ENCODE measurements around the gene ZNF496.

Gene ZNF496

GRCh38 chr1:247298701-247299100 is 33.0 kb downstream of the ZNF496 start:
- no peak overlapping the region for H3K4me3 ChIP-seq (ENCODE audit: low read depth, low read length)
- no peaks in the 10 kb centered on the region for H3K9me3 ChIP-seq (ENCODE audit: control insufficient read depth, insufficient read depth, low read depth, low read length)
- no peak for TF ChIP-seq SP7 (tag by site-specific recombination; IDR thresholded peaks at IDR 0.05)
- no peak for TF ChIP-seq ZNF37A (tag by site-specific recombination; IDR thresholded peaks at IDR 0.05)
- TF ChIP-seq ZNF561 (tag by site-specific recombination; IDR thresholded peaks at IDR 0.05; ENCODE audit: borderline replicate concordance): no peak
- TF ChIP-seq MYNN (tag by site-specific recombination; IDR thresholded peaks at IDR 0.05; ENCODE audit: borderline replicate concordance): no peak
- TF ChIP-seq ZNF660 (tag by site-specific recombination; IDR thresholded peaks at IDR 0.05): no peak
- no peak for TF ChIP-seq ZNF654 (tag by site-specific recombination; IDR thresholded peaks at IDR 0.05; ENCODE audit: low read depth)
- H3K4me1 ChIP-seq (ENCODE audit: control insufficient read depth, insufficient read depth, low read length): no peaks in the 10 kb centered on the region
- no peak overlapping the region for H3K27ac ChIP-seq (ENCODE audit: extremely low read depth, low read depth, low read length)
- POLR2A ChIA-PET: no interaction called here
- peaks cover 0 to 45% of the 10 kb centered on the region in 2 experiments; a peak in 1 of 3 replicates for H3K36me3 ChIP-seq (ENCODE audit: control insufficient read depth in 2 of 2, insufficient read depth in 1 of 2, low read length in 2 of 2)
- CTCF ChIA-PET: no interaction called here

GRCh38 chr1:247298124-247298481 is 33.6 kb downstream of the ZNF496 start:
- peaks cover 0 to 41% of the 10 kb centered on the region in 2 experiments; a peak in 1 of 3 replicates for H3K36me3 ChIP-seq (ENCODE audit: control insufficient read depth in 2 of 2, insufficient read depth in 1 of 2, low read length in 2 of 2)
- no peaks in the 10 kb centered on the region for H3K9me3 ChIP-seq (ENCODE audit: control insufficient read depth, insufficient read depth, low read depth, low read length)
- ChIA-PET POLR2A (no interaction called here), CTCF (no interaction called here)
- TF ChIP-seq ZNF18 (tag by site-specific recombination; IDR thresholded peaks at IDR 0.05): no peak
- TF ChIP-seq ZNF239 (tag by site-specific recombination; IDR thresholded peaks at IDR 0.05): no peak
- TF ChIP-seq MEIS1 (CRISPR knock-in tag; IDR thresholded peaks at IDR 0.05; ENCODE audit: borderline replicate concordance): no peak
- TF ChIP-seq SALL2 (tag by site-specific recombination; IDR thresholded peaks at IDR 0.05; ENCODE audit: borderline replicate concordance): no peak
- no peak for TF ChIP-seq ZNF394 (tag by site-specific recombination; IDR thresholded peaks at IDR 0.05; ENCODE audit: borderline replicate concordance)
- no peak overlapping the region for H3K27ac ChIP-seq (ENCODE audit: extremely low read depth, low read depth, low read length)
- no peak overlapping the region for H3K4me3 ChIP-seq (ENCODE audit: low read depth, low read length)
- no peaks in the 10 kb centered on the region for H3K4me1 ChIP-seq (ENCODE audit: control insufficient read depth, insufficient read depth, low read length)

GRCh38 chr1:247297263-247298123 is 34.2 kb downstream of the ZNF496 start:
- CTCF ChIA-PET: no interaction called here
- Histone ChIP-seq H3K36me3 (ENCODE audit: control insufficient read depth in 2 of 2, insufficient read depth in 1 of 2, low read length in 2 of 2) (peaks cover 0 to 35% of the 10 kb centered on the region in 2 experiments; a peak in 1 of 3 replicates), H3K27ac (ENCODE audit: extremely low read depth, low read depth, low read length) (no peak overlapping the region), H3K4me1 (ENCODE audit: control insufficient read depth, insufficient read depth, low read length) (no peaks in the 10 kb centered on the region), H3K4me3 (ENCODE audit: low read depth, low read length) (no peak overlapping the region), H3K9me3 (ENCODE audit: control insufficient read depth, insufficient read depth, low read depth, low read length) (no peaks in the 10 kb centered on the region)
- POLR2A ChIA-PET: no interaction called here
- no peak for TF ChIP-seq ZNF768 (tag by site-specific recombination; IDR thresholded peaks at IDR 0.05)
- TF ChIP-seq ZNF202 (tag by site-specific recombination; IDR thresholded peaks at IDR 0.05; ENCODE audit: borderline replicate concordance): no peak
- no peak for TF ChIP-seq ZNF112 (tag by site-specific recombination; IDR thresholded peaks at IDR 0.05)
- no peak for TF ChIP-seq ZNF654 (tag by site-specific recombination; IDR thresholded peaks at IDR 0.05; ENCODE audit: low read depth)
- TF ChIP-seq ZXDB (tag by site-specific recombination; IDR thresholded peaks at IDR 0.05): no peak
- no peak for TF ChIP-seq ZNF555 (tag by site-specific recombination; conservative IDR thresholded peaks at IDR 0.05)
- TF ChIP-seq KLF10 (tag by site-specific recombination; IDR thresholded peaks at IDR 0.05): no peak
- no peak for TF ChIP-seq ZNF223 (tag by site-specific recombination; IDR thresholded peaks at IDR 0.05)
- TF ChIP-seq ZNF843 (tag by site-specific recombination; IDR thresholded peaks at IDR 0.05): no peak
- no peak for TF ChIP-seq ZNF133 (tag by site-specific recombination; IDR thresholded peaks at IDR 0.05)
- TF ChIP-seq ZNF747 (tag by site-specific recombination; IDR thresholded peaks at IDR 0.05): no peak
- no peak for TF ChIP-seq PRDM1 (tag by site-specific recombination; IDR thresholded peaks at IDR 0.05)
- no peak for TF ChIP-seq GFI1B (tag by site-specific recombination; IDR thresholded peaks at IDR 0.05)
